ENCODE results near the gene NR2F1.
A peak's percentile ranks its signal among the peaks of the same experiment; 100 is the strongest.

Gene NR2F1

GRCh38 chr5:93574491-93575305 lies 8.3 kb upstream of the NR2F1 start:
- no peak overlapping the region for H3K4me3 ChIP-seq (ENCODE audit: control insufficient read depth, low read depth, low read length)
- DNase-seq (ENCODE audit: low read depth): no peak

GRCh38 chr5:93575461-93576414 lies 7.3 kb upstream of the NR2F1 start:
- TF ChIP-seq CTCF (conservative IDR thresholded peaks at IDR 0.05; ENCODE audit: control insufficient read depth, insufficient read depth, low read depth, low read length): no peak

More at GRCh38 chr5:93574491-93575305, 8.3 kb upstream of the NR2F1 start:
- TF ChIP-seq CTCF (conservative IDR thresholded peaks at IDR 0.05; ENCODE audit: control insufficient read depth, insufficient read depth, low read depth, low read length): no peak

GRCh38 chr5:93576994-93577853 lies 5.8 kb upstream of the NR2F1 start:
- no peak overlapping the region for H3K4me3 ChIP-seq (ENCODE audit: control insufficient read depth, low read depth, low read length)
- no peak for DNase-seq (ENCODE audit: low read depth)
- no peak for TF ChIP-seq CTCF (conservative IDR thresholded peaks at IDR 0.05; ENCODE audit: control insufficient read depth, insufficient read depth, low read depth, low read length)

More at GRCh38 chr5:93575461-93576414, 7.3 kb upstream of the NR2F1 start:
- no peak overlapping the region for H3K4me3 ChIP-seq (ENCODE audit: control insufficient read depth, low read depth, low read length)
- no peak for DNase-seq (ENCODE audit: low read depth)

- peak; percentile 57 for DNase-seq (ENCODE audit: low read depth)
- H3K4me3 ChIP-seq (ENCODE audit: control insufficient read depth, low read depth, low read length): peak overlapping the region; percentile 85
- TF ChIP-seq CTCF (conservative IDR thresholded peaks at IDR 0.05; ENCODE audit: control insufficient read depth, insufficient read depth, low read depth, low read length): no peak
These were observed 4.9 kb upstream of the NR2F1 start for GRCh38 chr5:93577854-93578812.

- no peak for TF ChIP-seq CTCF (conservative IDR thresholded peaks at IDR 0.05; ENCODE audit: control insufficient read depth, insufficient read depth, low read depth, low read length)
- peak; percentile 71 for DNase-seq (ENCODE audit: low read depth)
- peak overlapping the region; percentile 85 for H3K4me3 ChIP-seq (ENCODE audit: control insufficient read depth, low read depth, low read length)
These were observed 4.0 kb upstream of the NR2F1 start for GRCh38 chr5:93578813-93579691.
